SK-N-SH (cell line): ENCODE results near the gene SERP2. TPM values are rescaled to one million over a fixed set of nuclear protein-coding genes. Genes with fewer than 3 reads are reported as not detected.

Experiments
- CTCF ChIA-PET: fragments of 300-600, 350-600 bp; formaldehyde crosslinking; extraction: SDS; loops from one replicate; lab custom pipeline; 2021; lab: Yijun Ruan, JAX
- POLR2A ChIA-PET: fragments of 350-600 bp; sonication (Branson Sonifier 250); formaldehyde crosslinking; extraction: SDS; loops from one replicate; lab custom pipeline; 2020; ENCODE audit warnings: antibody characterized with exemption, inconsistent platforms; lab: Yijun Ruan, JAX
- DNase-seq: peaks from one replicate; pipeline ENCODE4 v3.0.0; 2012
- H2AFZ ChIP-seq: fragments of 200-600 bp; sonication (generic); 2 replicates; pipeline ENCODE4 v1.8.1; 2016; ENCODE audit warnings: antibody characterized with exemption, mild to moderate bottlenecking, low read depth
- H3F3A ChIP-seq: fragments of 200-600 bp; sonication (generic); replicated peaks from 2 replicates; pipeline ENCODE3; 2016; ENCODE audit warnings: antibody characterized with exemption, mild to moderate bottlenecking; ENCODE audit not compliant: insufficient read depth
- H3K27ac ChIP-seq, 2 experiments: fragments of 200-500 bp in 1 of 2; fragments of 200-600 bp in 1 of 2; sonication (Bioruptor generic) in 1 of 2; sonication (generic), shearing (Covaris generic) in 1 of 2; 2 replicates each; pipeline versions ENCODE4 v1.5.1 to v1.6.1; 2014 to 2016; ENCODE audit warnings: low read depth in 2 of 2, inconsistent platforms in 1 of 2, low read length in 1 of 2, mild to moderate bottlenecking in 1 of 2, mixed read lengths in 1 of 2
- H3K27me3 ChIP-seq: fragments of 200-600 bp; sonication (generic), shearing (Covaris generic); 2 replicates; pipeline ENCODE4 v1.6.1; 2016; ENCODE audit warnings: mixed run types; ENCODE audit not compliant: insufficient read depth
- H3K36me3 ChIP-seq, 2 experiments: fragments of 200-500 bp in 1 of 2; fragments of 200-600 bp in 1 of 2; sonication (Bioruptor generic) in 1 of 2; sonication (generic) in 1 of 2; replicated peaks in 1 of 2; 2 replicates each; pipeline versions ENCODE3 to v1.5.1; 2014 to 2016; ENCODE audit warnings: low read length in 1 of 2, mild to moderate bottlenecking in 1 of 2; ENCODE audit not compliant: insufficient read depth in 2 of 2, control insufficient read depth in 1 of 2
- H3K4me1 ChIP-seq, 2 experiments: fragments of 200-500 bp in 1 of 2; fragments of 200-600 bp in 1 of 2; sonication (Bioruptor generic) in 1 of 2; sonication (generic), shearing (Covaris generic) in 1 of 2; 2 replicates each; pipeline versions ENCODE4 v1.5.1 to v1.6.1; 2014 to 2016; ENCODE audit warnings: low read depth in 1 of 2, low read length in 1 of 2, mixed run types in 1 of 2; ENCODE audit not compliant: insufficient read depth in 2 of 2, control insufficient read depth in 1 of 2
- H3K4me2 ChIP-seq: fragments of 200-600 bp; sonication (generic), shearing (Covaris generic); 2 replicates; pipeline ENCODE4 v1.6.1; 2017; ENCODE audit warnings: mixed run types
- H3K4me3 ChIP-seq, 2 experiments: fragments of 200-500 bp in 1 of 2; fragments of 200-600 bp in 1 of 2; sonication (Bioruptor generic) in 1 of 2; sonication (generic), shearing (Covaris generic) in 1 of 2; 2 replicates each; pipeline versions ENCODE4 v1.5.1 to v1.8.1; 2014 to 2016; ENCODE audit warnings: low read depth in 2 of 2, inconsistent platforms in 1 of 2, low read length in 1 of 2, mild to moderate bottlenecking in 1 of 2, mixed read lengths in 1 of 2, moderate library complexity in 1 of 2
- H3K79me2 ChIP-seq: fragments of 200-600 bp; sonication (generic); 2 replicates; pipeline ENCODE4 v1.8.1; 2017; ENCODE audit warnings: mild to moderate bottlenecking; ENCODE audit not compliant: insufficient read depth
- H3K9ac ChIP-seq: fragments of 200-600 bp; sonication (generic); 2 replicates; pipeline ENCODE4 v1.6.1; 2017; ENCODE audit warnings: mixed run types
- H3K9me2 ChIP-seq: fragments of 200-600 bp; sonication (generic); 2 replicates; pipeline ENCODE4 v1.6.1; 2017; ENCODE audit warnings: mixed run types
- H3K9me3 ChIP-seq: fragments of 200-600 bp; sonication (generic); 2 replicates; pipeline ENCODE4 v1.6.1; 2017; ENCODE audit warnings: mixed run types, mild to moderate bottlenecking, moderate library complexity
- H4K20me1 ChIP-seq: fragments of 200-600 bp; sonication (generic); 2 replicates; pipeline ENCODE4 v1.6.1; 2017; ENCODE audit warnings: mild to moderate bottlenecking, mixed run types; ENCODE audit not compliant: insufficient read depth
- ELF1 ChIP-seq: IDR thresholded peaks from 2 replicates; pipeline ENCODE4 v1.4.0; 2012
- EP300 ChIP-seq, 2 experiments: IDR thresholded peaks; 2 replicates each; pipeline versions ENCODE4 v1.4.0 to v1.6.1; 2012; ENCODE audit warnings: borderline replicate concordance in 1 of 2, low read depth in 1 of 2, low read length in 1 of 2
- FOXJ3 ChIP-seq: sonication (generic); formaldehyde crosslinking; IDR thresholded peaks from 2 replicates; pipeline ENCODE4 v1.5.1; 2020; ENCODE audit warnings: mild to moderate bottlenecking, missing genetic modification reagents
- GABPA ChIP-seq: IDR thresholded peaks from 2 replicates; pipeline ENCODE4 v1.4.0; 2012; ENCODE audit warnings: low read depth, mild to moderate bottlenecking
- GATA2 ChIP-seq: sonication (generic); formaldehyde crosslinking; IDR thresholded peaks from 2 replicates; pipeline ENCODE4 v1.5.0; 2020; ENCODE audit warnings: mild to moderate bottlenecking, missing genetic modification reagents
- MXI1 ChIP-seq: IDR thresholded peaks from 2 replicates; pipeline ENCODE4 v1.6.1; 2012; ENCODE audit warnings: mild to moderate bottlenecking, low read depth, low read length, improper control_type of control experiment
- RAD21 ChIP-seq: IDR thresholded peaks from 2 replicates; pipeline ENCODE4 v1.6.1; 2012; ENCODE audit warnings: mild to moderate bottlenecking, low read length
- RCOR1 ChIP-seq: fragments of 150-350 bp; IDR thresholded peaks from 2 replicates; pipeline ENCODE4 v1.6.1; 2017; ENCODE audit warnings: antibody characterized with exemption, low read length
- SIN3A ChIP-seq: IDR thresholded peaks from 2 replicates; pipeline ENCODE4 v1.6.1; 2012; ENCODE audit warnings: low read depth, mild to moderate bottlenecking, low read length, moderate library complexity, borderline replicate concordance
- TAF1 ChIP-seq: IDR thresholded peaks from 2 replicates; pipeline ENCODE4 v1.6.1; 2012; ENCODE audit warnings: low read depth, mild to moderate bottlenecking, low read length, moderate library complexity, borderline replicate concordance
- TCF12 ChIP-seq: IDR thresholded peaks from 2 replicates; pipeline ENCODE4 v1.4.0; 2012
- TEAD4 ChIP-seq: IDR thresholded peaks from 2 replicates; pipeline ENCODE4 v1.4.0; 2012; ENCODE audit warnings: mild to moderate bottlenecking, borderline replicate concordance; ENCODE audit not compliant: insufficient read depth
- YY1 ChIP-seq: IDR thresholded peaks from 2 replicates; pipeline ENCODE4 v1.4.0; 2012; ENCODE audit warnings: low read depth, mild to moderate bottlenecking
- WGBS: methylation state at CpG from one replicate; pipeline ENCODE4 v1.1.6; 2017; ENCODE audit warnings: low lambda C conversion rate; 5-methylcytosine and 5-hydroxymethylcytosine counted together
- polyA plus RNA-seq, 3 experiments: library from polyadenylated mRNA; depleted of rRNA; stranded (reverse); fragments of >200 nt; gene quantifications; 2 replicates each; pipeline ENCODE4 v1.2.3, GENCODE V29; 2012
- TF ChIP-seq, protein P1 (sequence below): IDR thresholded peaks from 2 replicates; pipeline ENCODE4 v1.4.0; 2012; ENCODE audit warnings: low read depth, borderline replicate concordance
- TF ChIP-seq, protein P2 (sequence below): fragments of 200-600 bp; sonication (generic); IDR thresholded peaks from 2 replicates; pipeline ENCODE4 v1.6.1; 2017; ENCODE audit warnings: antibody characterized with exemption, mild to moderate bottlenecking, moderate library complexity
- TF ChIP-seq, protein P3 (sequence below): IDR thresholded peaks from 2 replicates; pipeline ENCODE4 v1.6.1; 2012; ENCODE audit warnings: mild to moderate bottlenecking, low read depth, low read length, moderate library complexity
- TF ChIP-seq, protein P4 (sequence below): fragments of 150-350 bp; IDR thresholded peaks from 2 replicates; pipeline ENCODE4 v1.6.1; 2016; ENCODE audit warnings: mild to moderate bottlenecking, low read depth, low read length

Gene SERP2
- polyA plus RNA-seq, 1 of the 3 experiments (the other 2 are of a cell fraction), result 4.9 TPM

DNA sequence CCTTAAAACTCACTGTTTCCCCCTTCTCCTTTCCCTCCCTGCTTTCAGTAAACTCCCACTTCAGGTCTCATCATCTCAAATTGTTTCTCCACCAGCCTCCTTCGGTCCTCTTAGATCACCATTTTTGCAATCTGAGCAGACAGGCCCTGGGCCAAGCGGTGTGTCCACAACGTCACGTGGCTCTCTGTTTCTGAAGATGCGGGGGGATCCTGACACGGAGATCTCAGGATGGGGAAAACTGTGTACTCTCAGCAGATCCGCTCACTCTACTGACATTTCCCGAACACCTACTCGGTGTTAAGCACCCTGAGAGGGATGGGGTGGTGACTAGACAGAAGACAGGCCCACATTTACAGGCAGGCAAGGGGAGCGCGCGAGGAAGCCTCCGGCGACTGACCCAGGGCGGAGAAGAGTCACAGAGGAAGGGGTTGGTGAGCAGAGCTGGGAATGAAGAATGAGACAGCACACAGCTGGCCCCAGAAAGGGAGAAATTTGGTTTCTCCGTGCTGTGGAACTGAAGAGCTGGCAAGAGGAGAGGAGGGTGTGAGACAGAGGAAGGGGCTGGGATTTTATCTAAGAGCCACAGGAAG is 38.8 kb downstream of the SERP2 start:
- Histone ChIP-seq H2AFZ (no peak overlapping the region), H3K9ac (no peak overlapping the region), H3K9me3 (no peaks in the 10 kb centered on the region), H3K4me2 (no peak overlapping the region), H3K27me3 (no peaks in the 10 kb centered on the region), H3K36me3 (no peaks in the 10 kb centered on the region), H3K4me1 (no peaks in the 10 kb centered on the region), H4K20me1 (no peaks in the 10 kb centered on the region), H3F3A (no peaks in the 10 kb centered on the region), H3K79me2 (no peaks in the 10 kb centered on the region), H3K27ac (no peak overlapping the region), H3K9me2 (no peaks in the 10 kb centered on the region), H3K4me3 (no peak overlapping the region)
- no peak for DNase-seq
- TF ChIP-seq, protein P1, sequence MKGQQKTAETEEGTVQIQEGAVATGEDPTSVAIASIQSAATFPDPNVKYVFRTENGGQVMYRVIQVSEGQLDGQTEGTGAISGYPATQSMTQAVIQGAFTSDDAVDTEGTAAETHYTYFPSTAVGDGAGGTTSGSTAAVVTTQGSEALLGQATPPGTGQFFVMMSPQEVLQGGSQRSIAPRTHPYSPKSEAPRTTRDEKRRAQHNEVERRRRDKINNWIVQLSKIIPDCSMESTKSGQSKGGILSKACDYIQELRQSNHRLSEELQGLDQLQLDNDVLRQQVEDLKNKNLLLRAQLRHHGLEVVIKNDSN, result no peak
- TF ChIP-seq TEAD4 (no peak), TAF1 (no peak), TCF12 (no peak), RAD21 (no peak), EP300 (IDR thresholded peaks at IDR 0.05; ENCODE audit: borderline replicate concordance in 1 of 2, low read depth in 1 of 2, low read length in 1 of 2) (no peak), GABPA (no peak), RCOR1 (no peak), GATA2 (CRISPR knock-in tag) (no peak), FOXJ3 (CRISPR knock-in tag) (no peak), YY1 (no peak), SIN3A (no peak), ELF1 (no peak), MXI1 (no peak)
- TF ChIP-seq, protein P2, sequence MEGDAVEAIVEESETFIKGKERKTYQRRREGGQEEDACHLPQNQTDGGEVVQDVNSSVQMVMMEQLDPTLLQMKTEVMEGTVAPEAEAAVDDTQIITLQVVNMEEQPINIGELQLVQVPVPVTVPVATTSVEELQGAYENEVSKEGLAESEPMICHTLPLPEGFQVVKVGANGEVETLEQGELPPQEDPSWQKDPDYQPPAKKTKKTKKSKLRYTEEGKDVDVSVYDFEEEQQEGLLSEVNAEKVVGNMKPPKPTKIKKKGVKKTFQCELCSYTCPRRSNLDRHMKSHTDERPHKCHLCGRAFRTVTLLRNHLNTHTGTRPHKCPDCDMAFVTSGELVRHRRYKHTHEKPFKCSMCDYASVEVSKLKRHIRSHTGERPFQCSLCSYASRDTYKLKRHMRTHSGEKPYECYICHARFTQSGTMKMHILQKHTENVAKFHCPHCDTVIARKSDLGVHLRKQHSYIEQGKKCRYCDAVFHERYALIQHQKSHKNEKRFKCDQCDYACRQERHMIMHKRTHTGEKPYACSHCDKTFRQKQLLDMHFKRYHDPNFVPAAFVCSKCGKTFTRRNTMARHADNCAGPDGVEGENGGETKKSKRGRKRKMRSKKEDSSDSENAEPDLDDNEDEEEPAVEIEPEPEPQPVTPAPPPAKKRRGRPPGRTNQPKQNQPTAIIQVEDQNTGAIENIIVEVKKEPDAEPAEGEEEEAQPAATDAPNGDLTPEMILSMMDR, result no peak
- TF ChIP-seq, protein P3, sequence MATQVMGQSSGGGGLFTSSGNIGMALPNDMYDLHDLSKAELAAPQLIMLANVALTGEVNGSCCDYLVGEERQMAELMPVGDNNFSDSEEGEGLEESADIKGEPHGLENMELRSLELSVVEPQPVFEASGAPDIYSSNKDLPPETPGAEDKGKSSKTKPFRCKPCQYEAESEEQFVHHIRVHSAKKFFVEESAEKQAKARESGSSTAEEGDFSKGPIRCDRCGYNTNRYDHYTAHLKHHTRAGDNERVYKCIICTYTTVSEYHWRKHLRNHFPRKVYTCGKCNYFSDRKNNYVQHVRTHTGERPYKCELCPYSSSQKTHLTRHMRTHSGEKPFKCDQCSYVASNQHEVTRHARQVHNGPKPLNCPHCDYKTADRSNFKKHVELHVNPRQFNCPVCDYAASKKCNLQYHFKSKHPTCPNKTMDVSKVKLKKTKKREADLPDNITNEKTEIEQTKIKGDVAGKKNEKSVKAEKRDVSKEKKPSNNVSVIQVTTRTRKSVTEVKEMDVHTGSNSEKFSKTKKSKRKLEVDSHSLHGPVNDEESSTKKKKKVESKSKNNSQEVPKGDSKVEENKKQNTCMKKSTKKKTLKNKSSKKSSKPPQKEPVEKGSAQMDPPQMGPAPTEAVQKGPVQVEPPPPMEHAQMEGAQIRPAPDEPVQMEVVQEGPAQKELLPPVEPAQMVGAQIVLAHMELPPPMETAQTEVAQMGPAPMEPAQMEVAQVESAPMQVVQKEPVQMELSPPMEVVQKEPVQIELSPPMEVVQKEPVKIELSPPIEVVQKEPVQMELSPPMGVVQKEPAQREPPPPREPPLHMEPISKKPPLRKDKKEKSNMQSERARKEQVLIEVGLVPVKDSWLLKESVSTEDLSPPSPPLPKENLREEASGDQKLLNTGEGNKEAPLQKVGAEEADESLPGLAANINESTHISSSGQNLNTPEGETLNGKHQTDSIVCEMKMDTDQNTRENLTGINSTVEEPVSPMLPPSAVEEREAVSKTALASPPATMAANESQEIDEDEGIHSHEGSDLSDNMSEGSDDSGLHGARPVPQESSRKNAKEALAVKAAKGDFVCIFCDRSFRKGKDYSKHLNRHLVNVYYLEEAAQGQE, result no peak
- TF ChIP-seq, protein P4, sequence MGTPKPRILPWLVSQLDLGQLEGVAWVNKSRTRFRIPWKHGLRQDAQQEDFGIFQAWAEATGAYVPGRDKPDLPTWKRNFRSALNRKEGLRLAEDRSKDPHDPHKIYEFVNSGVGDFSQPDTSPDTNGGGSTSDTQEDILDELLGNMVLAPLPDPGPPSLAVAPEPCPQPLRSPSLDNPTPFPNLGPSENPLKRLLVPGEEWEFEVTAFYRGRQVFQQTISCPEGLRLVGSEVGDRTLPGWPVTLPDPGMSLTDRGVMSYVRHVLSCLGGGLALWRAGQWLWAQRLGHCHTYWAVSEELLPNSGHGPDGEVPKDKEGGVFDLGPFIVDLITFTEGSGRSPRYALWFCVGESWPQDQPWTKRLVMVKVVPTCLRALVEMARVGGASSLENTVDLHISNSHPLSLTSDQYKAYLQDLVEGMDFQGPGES, result no peak
- CTCF ChIA-PET, result no interaction called here
- POLR2A ChIA-PET, result no interaction called here
- whole genome bisulfite sequencing, result 94% methylated on average over 16 of the region's 16 CpGs
